PC-9 (cell line): ENCODE data around the gene PPM1F.

Source experiments
- CTCF ChIP-seq: fragments of 200-600 bp; sonication (generic); conservative IDR thresholded peaks from 2 replicates; pipeline ENCODE4 v1.6.1; 2017; ENCODE audit warnings: mixed run types, antibody characterized with exemption, mild to moderate bottlenecking, moderate library complexity
- EZH2 ChIP-seq: fragments of 200-600 bp; sonication (generic); IDR thresholded peaks from 2 replicates; pipeline ENCODE4 v1.8.0; 2017; ENCODE audit warnings: antibody characterized with exemption, low read depth

DNA sequence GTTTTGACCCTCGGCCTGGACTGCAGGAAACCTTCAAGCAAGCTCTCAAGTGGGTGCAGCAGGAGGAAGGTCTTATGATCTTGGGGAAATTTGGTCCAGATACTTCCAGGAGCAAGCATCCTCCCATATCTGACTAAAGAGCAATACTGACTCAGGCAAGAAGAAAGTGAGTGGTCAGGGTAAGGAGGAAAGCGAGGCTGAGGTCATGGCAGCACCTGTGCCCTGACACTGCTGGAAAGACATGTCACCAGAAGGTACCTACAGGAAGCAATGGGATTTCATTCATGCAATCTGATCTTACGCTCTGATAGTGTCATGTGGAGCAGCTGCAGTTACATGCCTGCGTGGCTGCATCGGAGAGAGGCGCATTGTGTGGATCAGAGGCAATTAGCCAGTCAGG is 36.4 kb upstream of the PPM1F start:
- no peak for TF ChIP-seq CTCF
- TF ChIP-seq EZH2 = no peak
